Measurements from ENCODE around the gene TMEM53. TPM values are rescaled to one million over a fixed set of nuclear protein-coding genes. Genes with fewer than 3 reads are reported as not detected.

Gene TMEM53
- total and polyA plus RNA-seq, 4 experiments from 2014 or later, result 1.7 to 5.7 (median 2.9) TPM

- intact Hi-C loops (cut with micrococcal nuclease), result no loop called here
- H3K4me3 ChIP-seq (ENCODE audit: low read length in 2 of 2), result no peak overlapping the region
- ChIA-PET CTCF (ENCODE audit: partially characterized antibody) (interaction anchor here (1.0 to 12.0 kb wide), 5 partner anchors 10 to 838 kb away, joined by 3 to 175 read pairs (median 6); partner anchors contain the start of genes AKR1A1 and RNU5D-1), POLR2A (ENCODE audit: partially characterized antibody) (interaction anchor here (1.7 kb wide), 1 partner anchor 8 kb away, joined by 7 read pairs; no protein-coding TSS in a partner anchor)
- Mint-ChIP-seq H3K9me3 (no peaks in the 10 kb centered on the region), H3K4me3 (no peak overlapping the region), H3K4me1 (peaks cover 20 to 40% (median 29%) of the 10 kb centered on the region in 4 donors), H3K27me3 (peaks cover 0 to 3% of the 10 kb centered on the region in 2 donors), H3K27ac (no peak overlapping the region), H3K36me3 (no peaks in the 10 kb centered on the region)
- no peak overlapping the region for H3K27ac ChIP-seq (ENCODE audit: low read depth, low read length)
- no peaks in the 10 kb centered on the region for H3K27me3 ChIP-seq (ENCODE audit: insufficient read depth, low read length)
- no peak for DNase-seq
- no peaks in the 10 kb centered on the region for H3K36me3 ChIP-seq (ENCODE audit: insufficient read depth, low read length)
- H3K9me3 ChIP-seq (ENCODE audit: control insufficient read depth in 1 of 2, low read length in 2 of 2), result no peaks in the 10 kb centered on the region
- peaks cover 19% of the 10 kb centered on the region for H3K4me1 ChIP-seq (ENCODE audit: insufficient read depth, low read length)
Observed at GRCh38 chr1:44713321-44713781, 39.1 kb upstream of the TMEM53 start.

GRCh38 chr1:44707959-44708831, 33.9 kb upstream of the TMEM53 start:
- no peaks in the 10 kb centered on the region for H3K27me3 ChIP-seq (ENCODE audit: insufficient read depth, low read length)
- H3K4me3 Mint-ChIP-seq, result peak overlapping the region; percentile 21 to 73 (median 58)
- H3K27me3 Mint-ChIP-seq, result peaks cover 0 to 5% of the 10 kb centered on the region in 2 donors
- ChIA-PET POLR2A (ENCODE audit: partially characterized antibody) (interaction anchor here (1.0 to 1.5 kb wide), 3 partner anchors 13 to 101 kb away, joined by 3 to 7 read pairs (median 4); partner anchors contain the start of gene BTBD19), CTCF (ENCODE audit: partially characterized antibody) (interaction anchor here (0.8 to 1.9 kb wide), 8 partner anchors 9 to 784 kb away, joined by 3 to 6 read pairs (median 4); no protein-coding TSS in a partner anchor)
- H3K36me3 ChIP-seq (ENCODE audit: insufficient read depth, low read length), result no peaks in the 10 kb centered on the region
- H3K4me1 Mint-ChIP-seq, result peaks cover 4 to 15% (median 5%) of the 10 kb centered on the region in 4 donors
- H3K36me3 Mint-ChIP-seq, result no peaks in the 10 kb centered on the region
- no peaks in the 10 kb centered on the region for H3K9me3 Mint-ChIP-seq
- intact Hi-C loops (cut with micrococcal nuclease), result loop anchor here (1.0 kb wide), 1 partner anchor 785 kb away; no protein-coding TSS in a partner anchor
- peak; percentile 39 to 62 (median 54) for DNase-seq
- H3K27ac ChIP-seq (ENCODE audit: low read depth, low read length), result no peak overlapping the region
- peak overlapping the region in 4 of 7 donors; percentile 5 to 64 (median 36) for H3K27ac Mint-ChIP-seq
- H3K9me3 ChIP-seq (ENCODE audit: control insufficient read depth in 1 of 2, low read length in 2 of 2), result no peaks in the 10 kb centered on the region
- no peak overlapping the region for H3K4me3 ChIP-seq (ENCODE audit: low read length in 2 of 2)
- peaks cover 11% of the 10 kb centered on the region for H3K4me1 ChIP-seq (ENCODE audit: insufficient read depth, low read length)

- H3K27ac Mint-ChIP-seq, result no peak overlapping the region
- ChIA-PET CTCF (ENCODE audit: partially characterized antibody) (interaction anchor here (0.8 to 2.0 kb wide), 4 partner anchors 8 to 279 kb away, joined by 3 to 13 read pairs (median 6); partner anchors contain the start of genes EIF2B3 and RNU5D-1), POLR2A (ENCODE audit: partially characterized antibody) (interaction anchor here (1.3 kb wide), 1 partner anchor 14 kb away, joined by 5 read pairs; no protein-coding TSS in a partner anchor)
- H3K27me3 ChIP-seq (ENCODE audit: insufficient read depth, low read length), result no peaks in the 10 kb centered on the region
- H3K4me3 ChIP-seq (ENCODE audit: low read length in 2 of 2), result no peak overlapping the region
- peaks cover 11% of the 10 kb centered on the region for H3K4me1 ChIP-seq (ENCODE audit: insufficient read depth, low read length)
- peaks cover 0 to 5% of the 10 kb centered on the region in 2 donors for H3K27me3 Mint-ChIP-seq
- no peak overlapping the region for H3K27ac ChIP-seq (ENCODE audit: low read depth, low read length)
- no peaks in the 10 kb centered on the region for H3K9me3 ChIP-seq (ENCODE audit: control insufficient read depth in 1 of 2, low read length in 2 of 2)
- H3K4me1 Mint-ChIP-seq, result peaks cover 4 to 15% (median 5%) of the 10 kb centered on the region in 4 donors
- H3K9me3 Mint-ChIP-seq, result no peaks in the 10 kb centered on the region
- no peaks in the 10 kb centered on the region for H3K36me3 Mint-ChIP-seq
- no peak for DNase-seq
- H3K36me3 ChIP-seq (ENCODE audit: insufficient read depth, low read length), result no peaks in the 10 kb centered on the region
- intact Hi-C loops (cut with micrococcal nuclease), result no loop called here
- H3K4me3 Mint-ChIP-seq, result peak overlapping the region in 1 of 8 donors; percentile 34
Observed at GRCh38 chr1:44707112-44707881, 33.0 kb upstream of the TMEM53 start.

DNA sequence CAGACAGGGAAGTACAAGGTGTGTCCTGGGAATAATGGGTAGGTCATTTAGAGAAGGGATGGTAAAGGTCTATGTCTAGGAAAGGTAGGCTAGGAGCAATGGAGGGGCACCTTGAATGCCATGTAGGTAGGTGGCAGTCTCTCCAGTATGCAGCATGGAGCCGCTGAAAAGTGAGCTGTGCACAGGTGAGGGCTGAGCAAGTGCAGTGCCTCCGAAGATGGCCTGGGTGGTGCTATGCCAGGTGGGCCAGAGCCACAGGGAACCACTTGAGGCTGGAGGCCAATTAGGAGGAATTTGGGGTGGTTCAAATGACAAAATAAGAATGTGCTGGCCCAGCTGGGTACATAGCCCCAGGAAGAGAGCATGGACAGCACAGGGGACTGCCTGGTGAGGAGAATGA, 31.7 kb upstream of the TMEM53 start:
- POLR2A ChIA-PET (ENCODE audit: partially characterized antibody), result no interaction called here
- Histone ChIP-seq H3K4me3 (ENCODE audit: low read length in 2 of 2) (no peak overlapping the region), H3K27me3 (ENCODE audit: insufficient read depth, low read length) (no peaks in the 10 kb centered on the region), H3K4me1 (ENCODE audit: insufficient read depth, low read length) (peaks cover 11% of the 10 kb centered on the region), H3K27ac (ENCODE audit: low read depth, low read length) (no peak overlapping the region), H3K36me3 (ENCODE audit: insufficient read depth, low read length) (no peaks in the 10 kb centered on the region), H3K9me3 (ENCODE audit: control insufficient read depth in 1 of 2, low read length in 2 of 2) (no peaks in the 10 kb centered on the region)
- Mint-ChIP-seq H3K36me3 (no peaks in the 10 kb centered on the region), H3K27me3 (peaks cover 0 to 5% of the 10 kb centered on the region in 2 donors), H3K4me1 (peaks cover 4 to 15% (median 5%) of the 10 kb centered on the region in 4 donors), H3K4me3 (no peak overlapping the region), H3K27ac (peak overlapping the region in 2 of 7 donors; percentile 9 to 25), H3K9me3 (no peaks in the 10 kb centered on the region)
- no peak for DNase-seq
- intact Hi-C loops (cut with micrococcal nuclease), result no loop called here
- CTCF ChIA-PET (ENCODE audit: partially characterized antibody), result interaction anchor here (1.4 to 2.0 kb wide), 2 partner anchors 9 to 12 kb away, joined by 3 to 13 read pairs; no protein-coding TSS in a partner anchor

DNA sequence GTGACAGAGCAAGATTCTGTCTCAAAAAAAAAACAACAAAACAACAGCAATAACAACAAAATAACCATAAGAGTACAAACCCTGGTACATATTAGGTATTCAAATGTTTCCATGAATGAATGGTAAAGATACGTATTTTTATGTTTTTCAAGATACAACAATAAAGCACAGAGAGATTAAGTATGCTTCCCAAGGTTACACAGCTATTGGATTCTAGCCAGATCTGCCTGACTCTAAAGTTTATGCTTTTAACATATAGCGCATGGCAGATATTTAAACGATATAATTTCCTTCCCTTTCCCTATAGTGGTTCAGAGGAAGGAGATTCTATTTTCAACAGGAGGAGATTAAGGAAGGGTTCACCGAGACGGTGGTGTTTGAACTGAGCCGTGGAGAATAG, 31.2 kb upstream of the TMEM53 start:
- intact Hi-C loops (cut with micrococcal nuclease), result no loop called here
- CTCF ChIA-PET (ENCODE audit: partially characterized antibody), result interaction anchor here (1.4 to 1.5 kb wide), 2 partner anchors 10 to 12 kb away, joined by 3 to 5 read pairs; no protein-coding TSS in a partner anchor
- H3K27ac Mint-ChIP-seq, result peak overlapping the region in 2 of 7 donors; percentile 9 to 25

GRCh38 chr1:44701141-44701573, 26.9 kb upstream of the TMEM53 start:
- Histone ChIP-seq H3K4me1 (ENCODE audit: insufficient read depth, low read length) (peaks cover 12% of the 10 kb centered on the region), H3K9me3 (ENCODE audit: control insufficient read depth in 1 of 2, low read length in 2 of 2) (no peaks in the 10 kb centered on the region), H3K4me3 (ENCODE audit: low read length in 2 of 2) (no peak overlapping the region), H3K27me3 (ENCODE audit: insufficient read depth, low read length) (no peaks in the 10 kb centered on the region), H3K36me3 (ENCODE audit: insufficient read depth, low read length) (no peaks in the 10 kb centered on the region), H3K27ac (ENCODE audit: low read depth, low read length) (no peak overlapping the region)
- no peaks in the 10 kb centered on the region for H3K27me3 Mint-ChIP-seq
- ChIA-PET CTCF (ENCODE audit: partially characterized antibody) (no interaction called here), POLR2A (ENCODE audit: partially characterized antibody) (no interaction called here)
- H3K4me3 Mint-ChIP-seq, result no peak overlapping the region
- no peak for DNase-seq
- H3K4me1 Mint-ChIP-seq, result peaks cover 4 to 15% (median 10%) of the 10 kb centered on the region in 4 donors
- intact Hi-C loops (cut with micrococcal nuclease), result no loop called here
- H3K36me3 Mint-ChIP-seq, result no peaks in the 10 kb centered on the region
- H3K27ac Mint-ChIP-seq, result no peak overlapping the region
- no peaks in the 10 kb centered on the region for H3K9me3 Mint-ChIP-seq

More for the DNA sequence above, 31.2 kb upstream of the TMEM53 start:
- Mint-ChIP-seq H3K4me3 (no peak overlapping the region), H3K9me3 (no peaks in the 10 kb centered on the region), H3K36me3 (no peaks in the 10 kb centered on the region), H3K4me1 (peaks cover 4 to 15% (median 5%) of the 10 kb centered on the region in 4 donors), H3K27me3 (peaks cover 0 to 5% of the 10 kb centered on the region in 2 donors)
- H3K36me3 ChIP-seq (ENCODE audit: insufficient read depth, low read length), result no peaks in the 10 kb centered on the region
- H3K9me3 ChIP-seq (ENCODE audit: control insufficient read depth in 1 of 2, low read length in 2 of 2), result no peaks in the 10 kb centered on the region
- no peaks in the 10 kb centered on the region for H3K27me3 ChIP-seq (ENCODE audit: insufficient read depth, low read length)
- DNase-seq, result no peak
- no peak overlapping the region for H3K4me3 ChIP-seq (ENCODE audit: low read length in 2 of 2)
- H3K27ac ChIP-seq (ENCODE audit: low read depth, low read length), result no peak overlapping the region
- peaks cover 11% of the 10 kb centered on the region for H3K4me1 ChIP-seq (ENCODE audit: insufficient read depth, low read length)
- POLR2A ChIA-PET (ENCODE audit: partially characterized antibody), result no interaction called here

All from CD4-positive, alpha-beta memory T cell (primary cell).